Measurements from ENCODE around the gene MAFB. TPM values are rescaled to one million over a fixed set of nuclear protein-coding genes. Genes with fewer than 3 reads are reported as not detected.

MAFB gene
- total RNA-seq, 1 experiment from 2014 or later: 0.22 TPM

- ChIA-PET CTCF (no interaction called here), POLR2A (interaction anchor here (1.0 kb wide), 1 partner anchor 12 kb away, joined by 3 read pairs; no protein-coding TSS in a partner anchor), RAD21 (ENCODE audit: low non-redundant PET in 1 of 2, low total read pairs in 2 of 2, uncharacterized antibody in 2 of 2, unreplicated experiment in 2 of 2) (no interaction called here)
- Histone ChIP-seq H3K4me1 (ENCODE audit: control insufficient read depth in 1 of 2, insufficient read depth in 2 of 2, low read length in 2 of 2) (peaks cover 10 to 12% of the 10 kb centered on the region in 2 experiments; a peak in 3 of 4 replicates), H2AFZ (ENCODE audit: low read depth, low read length, poor library complexity, severe bottlenecking) (no peak overlapping the region), H3K4me3 (replicated peaks in 1 of 2; ENCODE audit: low read depth in 1 of 2, low read length in 2 of 2) (no peak overlapping the region), H3K9ac (ENCODE audit: low read length) (no peak overlapping the region), H3K27me3 (ENCODE audit: insufficient read depth, low read length) (peaks cover 42% of the 10 kb centered on the region), H3K4me2 (ENCODE audit: low read length) (no peak overlapping the region), H3K9me3 (ENCODE audit: control insufficient read depth in 1 of 2, insufficient read depth in 1 of 2, low read depth in 1 of 2, low read length in 2 of 2) (no peaks in the 10 kb centered on the region), H3K36me3 (ENCODE audit: control insufficient read depth in 1 of 2, insufficient read depth in 2 of 2, low read length in 2 of 2) (no peaks in the 10 kb centered on the region), H3K79me2 (ENCODE audit: insufficient read depth, low read length) (no peaks in the 10 kb centered on the region), H4K20me1 (ENCODE audit: insufficient read depth) (no peaks in the 10 kb centered on the region), H3K9me2 (ENCODE audit: insufficient read depth) (no peaks in the 10 kb centered on the region), H3K27ac (ENCODE audit: low read depth, low read length) (no peak overlapping the region)
- no TSS peak for BruUV-seq (replicated peaks)
- no peak for DNase-seq (ENCODE audit: low read depth, low spot score)
- no peak for ATAC-seq
- intact Hi-C loops (cut with micrococcal nuclease): no loop called here
- no peak for TF ChIP-seq YY1 (IDR thresholded peaks at IDR 0.05; ENCODE audit: extremely low read depth, insufficient replicate concordance, low read depth, low read length)
These were observed 15.6 kb downstream of the MAFB start for GRCh38 chr20:40673442-40673841.

DNA sequence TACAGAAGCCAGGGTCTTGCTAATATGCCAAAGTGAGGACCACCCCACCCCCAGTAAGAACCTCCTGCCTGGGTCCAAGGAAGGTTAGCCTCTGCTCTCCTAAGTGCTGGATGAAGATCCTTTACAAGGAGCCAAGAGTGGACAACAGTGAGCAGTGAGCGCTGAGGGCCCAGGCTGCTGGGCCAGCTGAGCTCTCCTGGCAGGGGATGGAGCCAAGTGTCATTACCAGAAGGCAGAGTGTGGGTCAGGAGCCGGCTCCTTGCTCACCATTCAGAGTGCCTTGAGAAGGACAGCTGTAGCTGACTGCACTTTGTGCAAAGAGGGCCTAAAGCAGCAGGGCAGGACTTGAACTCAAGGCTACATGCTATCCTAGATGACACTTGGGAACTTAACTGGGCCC lies 16.9 kb downstream of the MAFB start:
- DNase-seq (ENCODE audit: low read depth, low spot score) (no peak), ATAC-seq (no peak)
- H3K4me1 ChIP-seq (ENCODE audit: control insufficient read depth in 1 of 2, insufficient read depth in 2 of 2, low read length in 2 of 2): peaks cover 12% of the 10 kb centered on the region in 2 experiments; a peak in 3 of 4 replicates
- ChIA-PET POLR2A (no interaction called here), RAD21 (ENCODE audit: low non-redundant PET in 1 of 2, low total read pairs in 2 of 2, uncharacterized antibody in 2 of 2, unreplicated experiment in 2 of 2) (no interaction called here), CTCF (no interaction called here)
- no peak overlapping the region for H3K9ac ChIP-seq (ENCODE audit: low read length)
- no peak overlapping the region for H3K4me2 ChIP-seq (ENCODE audit: low read length)
- no peaks in the 10 kb centered on the region for H4K20me1 ChIP-seq (ENCODE audit: insufficient read depth)
- H3K9me3 ChIP-seq (ENCODE audit: control insufficient read depth in 1 of 2, insufficient read depth in 1 of 2, low read depth in 1 of 2, low read length in 2 of 2): no peaks in the 10 kb centered on the region
- no peak overlapping the region for H2AFZ ChIP-seq (ENCODE audit: low read depth, low read length, poor library complexity, severe bottlenecking)
- H3K4me3 ChIP-seq (replicated peaks in 1 of 2; ENCODE audit: low read depth in 1 of 2, low read length in 2 of 2): no peak overlapping the region
- H3K36me3 ChIP-seq (ENCODE audit: control insufficient read depth in 1 of 2, insufficient read depth in 2 of 2, low read length in 2 of 2): no peaks in the 10 kb centered on the region
- H3K27me3 ChIP-seq (ENCODE audit: insufficient read depth, low read length): peaks cover 29% of the 10 kb centered on the region
- no peak for TF ChIP-seq SP1 (IDR thresholded peaks at IDR 0.05; ENCODE audit: low read depth)
- TF ChIP-seq EZH2 (IDR thresholded peaks at IDR 0.05): no peak
- TF ChIP-seq YY1 (IDR thresholded peaks at IDR 0.05; ENCODE audit: extremely low read depth, insufficient replicate concordance, low read depth, low read length): no peak
- TF ChIP-seq ELF1 (IDR thresholded peaks at IDR 0.05; ENCODE audit: borderline replicate concordance, low read depth): no peak
- intact Hi-C loops (cut with micrococcal nuclease): no loop called here
- H3K79me2 ChIP-seq (ENCODE audit: insufficient read depth, low read length): no peaks in the 10 kb centered on the region
- BruUV-seq (replicated peaks): no TSS peak
- H3K9me2 ChIP-seq (ENCODE audit: insufficient read depth): no peaks in the 10 kb centered on the region
- H3K27ac ChIP-seq (ENCODE audit: low read depth, low read length): no peak overlapping the region
